ENCODE results near the gene NACAD. TPM values are rescaled to one million over a fixed set of nuclear protein-coding genes. Genes with fewer than 3 reads are reported as not detected.
"Not testable (repeated sequence)": the region's sequence is repeated elsewhere in the genome, so short reads cannot be mapped to it uniquely, and the experiment has no call there.

The NACAD gene
- total RNA-seq, 4 donors from 2014 or later = 0.89 to 2.0 (median 1.7) TPM

- no peak for TF ChIP-seq CTCF (IDR thresholded peaks at IDR 0.05)
- TF ChIP-seq POLR2A (IDR thresholded peaks at IDR 0.05) = no peak
- no peak for DNase-seq (ENCODE audit: low spot score in 2 of 2)
- intact Hi-C loops (cut with DNase I; ENCODE audit: low total_unique reads) = no loop called here
- no peak overlapping the region for H3K4me3 ChIP-seq (ENCODE audit: low read depth, poor library complexity, severe bottlenecking)
- WGBS, 2 donors = 84 to 85% methylated on average over 3 of the region's 3 CpGs
Observed at GRCh38 chr7:45119550-45119949, 30.8 kb upstream of the NACAD start.

- H3K4me3 ChIP-seq (ENCODE audit: low read depth, poor library complexity, severe bottlenecking) = no peak overlapping the region
- DNase-seq (ENCODE audit: low spot score in 2 of 2) = no peak
- intact Hi-C loops (cut with DNase I; ENCODE audit: low total_unique reads) = no loop called here
- 97 to 100% methylated on average over 3 of the region's 3 CpGs for WGBS, 2 donors
- no peak for TF ChIP-seq CTCF (IDR thresholded peaks at IDR 0.05)
- no peak for TF ChIP-seq POLR2A (IDR thresholded peaks at IDR 0.05)
Observed at GRCh38 chr7:45118889-45119331, 30.1 kb upstream of the NACAD start.

- no peak for DNase-seq (ENCODE audit: low spot score in 2 of 2)
- no peak for TF ChIP-seq CTCF (IDR thresholded peaks at IDR 0.05)
- no peak for TF ChIP-seq POLR2A (IDR thresholded peaks at IDR 0.05)
- intact Hi-C loops (cut with DNase I; ENCODE audit: low total_unique reads) = no loop called here
- no peak overlapping the region for H3K4me3 ChIP-seq (ENCODE audit: low read depth, poor library complexity, severe bottlenecking)
- WGBS, 2 donors = 77 to 86% methylated on average over 4 of the region's 4 CpGs
Observed at GRCh38 chr7:45118292-45118691, 29.5 kb upstream of the NACAD start.

- 78 to 84% methylated on average over 4 of the region's 4 CpGs for WGBS, 2 donors
- TF ChIP-seq POLR2A (IDR thresholded peaks at IDR 0.05) = no peak
- no peak for TF ChIP-seq CTCF (IDR thresholded peaks at IDR 0.05)
- no peak for DNase-seq (ENCODE audit: low spot score in 2 of 2)
- H3K4me3 ChIP-seq (ENCODE audit: low read depth, poor library complexity, severe bottlenecking) = no peak overlapping the region
- intact Hi-C loops (cut with DNase I; ENCODE audit: low total_unique reads) = no loop called here
Observed at GRCh38 chr7:45117582-45117981, 28.8 kb upstream of the NACAD start.

GRCh38 chr7:45116048-45116447 is 27.3 kb upstream of the NACAD start:
- intact Hi-C loops (cut with DNase I; ENCODE audit: low total_unique reads) = no loop called here
- no peak overlapping the region for H3K4me3 ChIP-seq (ENCODE audit: low read depth, poor library complexity, severe bottlenecking)
- WGBS, 2 donors = 93 to 100% methylated on average over 1 of the region's 1 CpG
- TF ChIP-seq CTCF (IDR thresholded peaks at IDR 0.05) (no peak), POLR2A (IDR thresholded peaks at IDR 0.05) (no peak)
- DNase-seq (ENCODE audit: low spot score in 2 of 2) = no peak

- no peak for TF ChIP-seq CTCF (IDR thresholded peaks at IDR 0.05)
- intact Hi-C loops (cut with DNase I; ENCODE audit: low total_unique reads) = no loop called here
- DNase-seq (ENCODE audit: low spot score in 2 of 2) = no peak
- no peak overlapping the region for H3K4me3 ChIP-seq (ENCODE audit: low read depth, poor library complexity, severe bottlenecking)
Observed at GRCh38 chr7:45114926-45115325, 26.2 kb upstream of the NACAD start.

GRCh38 chr7:45114257-45114656 is 25.5 kb upstream of the NACAD start:
- H3K4me3 ChIP-seq (ENCODE audit: low read depth, poor library complexity, severe bottlenecking); intact Hi-C loops (cut with DNase I; ENCODE audit: low total_unique reads); DNase-seq (ENCODE audit: low spot score in 2 of 2): not testable (repeated sequence)
- WGBS, 2 donors = 53 to 67% methylated on average over 1 of the region's 1 CpG
